Esophagus squamous epithelium (tissue), 4 donors: ENCODE results near the gene PDGFD.

ENCODE experiments used
- CTCF ChIP-seq, 6 experiments: fragments of 450-650 bp in 4 of 6; fragments of 200-600 bp in 2 of 6; sonication (generic) in 2 of 6; IDR thresholded peaks; one replicate each; pipeline ENCODE4 v1.5.1; 2016 to 2019; ENCODE audit warnings: antibody characterized with exemption in 6 of 6, mild to moderate bottlenecking in 4 of 6, moderate library complexity in 4 of 6
- POLR2A ChIP-seq, 4 donors: fragments of 450-650 bp; IDR thresholded peaks; one replicate each; pipeline ENCODE4 v1.6.1; 2017; ENCODE audit warnings: antibody characterized with exemption in 4 of 4, mild to moderate bottlenecking in 4 of 4, moderate library complexity in 3 of 4

GRCh38 chr11:104154296-104154695 lies 9.7 kb downstream of the PDGFD start:
- TF ChIP-seq CTCF (IDR thresholded peaks at IDR 0.05) (no peak), POLR2A (IDR thresholded peaks at IDR 0.05) (no peak)
